GM12875 (cell line): ENCODE data around the gene XXYLT1.

Experiments used
- H3K4me3 ChIP-seq: one replicate; pipeline ENCODE4 v1.5.1; 2011; ENCODE audit warnings: low read depth, low read length, control low read depth
- TF ChIP-seq, protein P1 (sequence below): IDR thresholded peaks from 2 replicates; pipeline ENCODE4 v1.5.1; 2011; ENCODE audit warnings: low read depth, mild to moderate bottlenecking, control low read depth, inconsistent platforms, low read length, moderate library complexity, borderline replicate concordance; ENCODE audit not compliant: insufficient read depth

Gene XXYLT1

DNA sequence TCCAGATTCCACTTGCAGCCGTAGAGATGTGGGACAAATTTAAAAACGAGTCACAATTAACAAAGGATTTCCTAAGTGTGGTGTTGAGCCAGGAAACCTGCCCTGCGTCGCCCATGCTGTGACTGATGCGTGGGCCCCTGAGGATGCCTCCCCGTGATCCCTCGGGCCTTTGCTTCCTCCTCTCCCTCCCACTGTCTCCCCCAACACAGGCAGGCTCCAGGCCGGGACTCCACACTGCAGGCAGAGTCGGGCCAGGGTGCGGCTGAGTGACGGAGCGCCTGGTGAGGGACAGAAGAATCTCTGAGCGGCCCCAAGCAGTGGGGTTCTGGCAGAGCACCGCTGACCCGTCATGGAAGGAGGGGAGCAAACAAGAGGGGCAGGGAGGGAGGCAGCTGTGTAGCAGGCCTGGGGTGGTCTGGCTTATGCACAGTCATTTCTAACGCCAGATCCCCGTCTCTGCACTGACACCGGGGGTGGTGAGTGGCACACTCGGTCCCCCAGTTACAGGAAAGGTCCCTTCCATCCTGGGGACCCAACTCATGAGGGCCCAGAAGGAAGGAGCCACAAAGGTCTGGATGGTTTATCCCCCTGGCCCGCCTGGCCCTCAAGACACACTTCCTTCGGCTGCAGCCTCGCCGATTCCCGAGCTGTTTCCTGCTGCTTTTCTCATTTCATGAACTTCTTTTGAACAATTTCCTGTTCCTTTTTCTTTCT, 91.0 kb downstream of the XXYLT1 start:
- H3K4me3 ChIP-seq = no peak overlapping the region
- TF ChIP-seq, protein P1, sequence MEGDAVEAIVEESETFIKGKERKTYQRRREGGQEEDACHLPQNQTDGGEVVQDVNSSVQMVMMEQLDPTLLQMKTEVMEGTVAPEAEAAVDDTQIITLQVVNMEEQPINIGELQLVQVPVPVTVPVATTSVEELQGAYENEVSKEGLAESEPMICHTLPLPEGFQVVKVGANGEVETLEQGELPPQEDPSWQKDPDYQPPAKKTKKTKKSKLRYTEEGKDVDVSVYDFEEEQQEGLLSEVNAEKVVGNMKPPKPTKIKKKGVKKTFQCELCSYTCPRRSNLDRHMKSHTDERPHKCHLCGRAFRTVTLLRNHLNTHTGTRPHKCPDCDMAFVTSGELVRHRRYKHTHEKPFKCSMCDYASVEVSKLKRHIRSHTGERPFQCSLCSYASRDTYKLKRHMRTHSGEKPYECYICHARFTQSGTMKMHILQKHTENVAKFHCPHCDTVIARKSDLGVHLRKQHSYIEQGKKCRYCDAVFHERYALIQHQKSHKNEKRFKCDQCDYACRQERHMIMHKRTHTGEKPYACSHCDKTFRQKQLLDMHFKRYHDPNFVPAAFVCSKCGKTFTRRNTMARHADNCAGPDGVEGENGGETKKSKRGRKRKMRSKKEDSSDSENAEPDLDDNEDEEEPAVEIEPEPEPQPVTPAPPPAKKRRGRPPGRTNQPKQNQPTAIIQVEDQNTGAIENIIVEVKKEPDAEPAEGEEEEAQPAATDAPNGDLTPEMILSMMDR = no peak

DNA sequence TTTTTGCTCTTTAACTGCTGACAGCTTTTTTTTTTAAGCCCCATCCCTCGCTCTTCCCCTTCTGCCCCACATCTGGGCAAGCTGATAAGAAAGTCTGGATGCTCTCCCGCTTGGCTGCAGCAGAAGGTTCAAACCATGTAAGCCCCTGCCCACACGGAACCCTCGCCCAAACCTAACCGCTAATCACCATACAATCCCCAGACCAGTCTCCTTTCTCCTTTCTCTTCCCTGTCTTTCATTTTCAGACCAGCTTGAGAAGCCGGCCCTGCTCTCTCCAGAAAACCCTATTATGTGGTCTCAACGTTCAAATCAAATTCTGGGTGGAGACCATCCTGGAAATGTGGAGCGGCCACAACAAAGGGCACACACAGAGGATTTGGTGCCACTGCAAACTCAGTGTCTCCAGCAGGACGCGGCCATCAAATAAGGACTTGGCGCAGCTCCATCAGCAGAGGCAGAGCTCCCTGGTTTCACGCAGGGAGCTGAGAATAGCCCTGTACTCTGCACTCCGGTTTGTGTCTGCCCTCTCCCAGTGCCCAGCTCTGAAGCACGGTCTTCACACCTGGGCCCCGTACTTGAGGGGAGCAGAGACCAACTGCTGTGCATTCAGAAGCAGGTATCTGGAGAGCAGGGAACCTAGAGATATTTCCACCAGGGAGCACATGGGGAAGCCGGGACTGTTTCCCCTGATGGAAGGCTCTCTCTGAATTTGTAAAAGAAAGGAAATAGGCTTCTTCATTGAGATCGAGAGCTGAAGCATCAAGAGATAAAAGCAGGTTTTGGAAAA, 92.6 kb downstream of the XXYLT1 start:
- no peak overlapping the region for H3K4me3 ChIP-seq
- TF ChIP-seq, protein P1 = no peak

DNA sequence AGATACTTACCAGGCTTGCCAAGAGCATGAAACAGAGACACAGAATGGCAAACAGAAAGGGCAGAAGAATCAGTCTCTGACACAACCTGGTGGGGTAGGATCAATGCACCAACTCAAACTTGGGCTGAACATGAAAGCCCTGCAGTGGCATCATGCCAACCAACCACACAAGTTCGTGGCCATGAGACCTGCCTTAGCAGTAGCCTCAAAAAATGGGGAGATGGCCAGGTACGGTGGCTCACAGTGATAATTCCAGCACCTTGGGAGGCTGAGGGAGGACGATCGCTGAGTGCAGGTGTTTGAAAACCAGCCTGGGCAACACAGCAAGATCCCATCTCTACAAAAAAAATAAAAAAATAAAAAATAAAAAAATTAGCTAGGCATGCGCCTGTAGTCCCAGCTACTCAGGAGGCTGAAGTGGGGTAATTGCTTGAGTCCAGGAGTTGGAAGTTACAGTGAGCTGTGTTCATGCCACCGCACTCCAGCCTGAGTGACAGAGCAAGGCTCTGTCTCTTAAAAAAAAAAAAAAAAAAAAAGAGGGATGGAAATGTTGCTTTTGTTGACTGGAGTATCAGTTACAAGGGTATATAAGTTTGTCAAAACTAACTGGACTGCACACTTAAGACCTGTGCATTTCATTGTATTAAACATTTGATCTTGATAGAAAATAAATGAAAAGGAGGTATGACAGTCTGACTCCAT, 93.4 kb downstream of the XXYLT1 start:
- no peak overlapping the region for H3K4me3 ChIP-seq
- TF ChIP-seq, protein P1 = no peak

DNA sequence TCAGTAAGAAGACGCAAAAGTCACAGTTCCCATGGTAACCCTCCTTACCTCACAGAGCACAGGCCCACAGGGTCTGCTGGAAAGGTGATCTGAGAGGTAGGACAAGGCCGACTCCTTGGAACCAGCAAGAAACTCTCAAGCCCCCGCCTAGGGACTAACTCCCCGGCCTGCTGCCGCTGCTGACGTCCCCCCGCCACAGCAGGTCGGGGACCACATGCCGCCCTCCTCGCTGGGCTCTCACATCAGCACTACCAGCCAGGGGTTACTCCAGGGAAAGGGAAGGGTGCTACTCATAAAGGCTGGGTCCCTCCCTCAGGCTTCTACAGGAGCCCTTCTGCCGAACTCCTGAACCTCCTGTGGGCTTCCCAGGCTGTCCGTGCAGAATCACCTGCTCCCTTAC, 94.2 kb downstream of the XXYLT1 start:
- H3K4me3 ChIP-seq = no peak overlapping the region
- TF ChIP-seq, protein P1 = no peak

DNA sequence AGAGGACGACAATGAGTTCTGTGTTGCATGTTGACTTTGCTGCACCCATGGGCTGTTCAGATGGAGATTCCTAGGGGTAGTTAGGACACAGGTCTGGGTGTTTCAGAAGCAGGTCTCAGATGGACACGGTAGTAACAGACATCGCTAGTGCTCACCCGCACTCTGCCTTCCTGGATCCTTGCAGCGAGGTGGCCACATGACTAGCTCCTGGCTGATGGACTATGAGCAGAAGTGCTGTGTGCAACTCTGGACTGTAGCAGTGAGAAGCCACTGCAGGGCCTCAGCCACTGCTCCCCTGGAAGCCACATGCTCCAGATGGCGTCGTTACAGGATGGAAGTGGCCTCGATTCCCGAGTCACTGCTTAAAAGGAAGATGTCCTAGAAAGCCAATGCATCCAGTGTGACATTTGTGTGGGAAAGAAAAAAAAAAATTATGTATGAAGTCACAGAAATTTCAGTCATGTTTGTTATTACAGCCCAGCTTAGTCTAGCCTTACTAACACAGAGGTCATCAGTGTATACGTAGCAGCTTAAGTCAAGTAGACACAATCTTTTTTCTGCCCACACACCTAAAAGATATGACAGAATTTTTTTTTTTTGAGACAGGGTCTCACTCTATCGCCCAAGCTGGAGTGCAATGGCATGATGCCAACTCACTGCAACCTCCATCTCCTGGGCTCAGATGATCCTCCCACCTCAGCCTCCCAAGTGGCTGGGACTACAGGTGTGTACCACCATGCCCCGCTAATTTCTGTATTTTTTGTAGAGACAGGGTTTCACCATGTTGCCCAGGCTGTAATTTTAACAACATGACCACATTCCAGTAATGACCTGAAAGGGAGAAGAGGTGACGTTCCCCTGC, 95.3 kb downstream of the XXYLT1 start:
- no peak overlapping the region for H3K4me3 ChIP-seq
- TF ChIP-seq, protein P1 = no peak

DNA sequence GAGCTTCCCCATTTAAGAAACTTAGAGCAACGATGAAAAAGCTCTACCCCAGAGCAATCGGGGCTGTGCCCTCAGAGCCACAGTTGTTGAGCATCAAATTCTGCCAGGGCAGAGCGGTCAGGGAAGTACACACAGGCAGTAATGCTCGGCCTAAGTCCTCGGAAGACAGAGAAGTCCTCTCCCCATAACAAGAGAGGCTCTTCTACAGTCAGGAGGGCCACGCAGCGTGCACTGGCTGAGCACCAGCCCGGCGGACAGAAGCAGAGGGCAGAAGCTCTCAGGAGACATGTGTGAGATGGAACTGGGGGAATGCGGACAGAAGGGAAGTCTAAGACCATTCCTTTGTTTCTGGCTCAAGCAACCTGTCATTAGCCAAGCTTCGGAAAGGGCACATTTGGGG, 95.9 kb downstream of the XXYLT1 start:
- TF ChIP-seq, protein P1 = no peak
- H3K4me3 ChIP-seq = no peak overlapping the region
